NCI-H526 (cell line): Measurements from ENCODE around the gene SOCS3.

Source experiments
- DNase-seq, 2 experiments: peaks; one replicate each; lab custom pipeline; 2025; lab: John Stamatoyannopoulos, UW

Gene SOCS3

GRCh38 chr17:78359997-78360370 is at the start of gene SOCS3:
SOCS3 (minus strand) TSS chr17:78360077; CDS start chr17:78359095, 982 bp downstream.
- peak; percentile 33 to 86 for DNase-seq

GRCh38 chr17:78409191-78409928 is 49.5 kb upstream of the SOCS3 start:
- DNase-seq = peak in 1 of 2 experiments; percentile 41

GRCh38 chr17:78408476-78409050 is 48.7 kb upstream of the SOCS3 start:
- DNase-seq = no peak

GRCh38 chr17:78407387-78408000 is 47.6 kb upstream of the SOCS3 start:
- no peak for DNase-seq

GRCh38 chr17:78406920-78407319 is 47.0 kb upstream of the SOCS3 start:
- DNase-seq = no peak

GRCh38 chr17:78406396-78406795 is 46.5 kb upstream of the SOCS3 start:
- no peak for DNase-seq

GRCh38 chr17:78403822-78404221 is 43.9 kb upstream of the SOCS3 start:
- DNase-seq = no peak

- DNase-seq = no peak
These were observed 42.0 kb upstream of the SOCS3 start for GRCh38 chr17:78401891-78402290.

GRCh38 chr17:78401246-78401645 is 41.4 kb upstream of the SOCS3 start:
- no peak for DNase-seq

- DNase-seq = no peak
These were observed 40.8 kb upstream of the SOCS3 start for GRCh38 chr17:78400581-78401240.

- no peak for DNase-seq
These were observed 39.8 kb upstream of the SOCS3 start for GRCh38 chr17:78399693-78400144.

GRCh38 chr17:78399028-78399692 is 39.3 kb upstream of the SOCS3 start:
- no peak for DNase-seq

- DNase-seq = no peak
These were observed 38.5 kb upstream of the SOCS3 start for GRCh38 chr17:78398390-78398789.

GRCh38 chr17:78397681-78398101 is 37.8 kb upstream of the SOCS3 start:
- no peak for DNase-seq

- no peak for DNase-seq
These were observed 36.8 kb upstream of the SOCS3 start for GRCh38 chr17:78396441-78397337.

GRCh38 chr17:78395155-78395554 is 35.3 kb upstream of the SOCS3 start:
- DNase-seq = no peak

GRCh38 chr17:78394209-78394608 is 34.3 kb upstream of the SOCS3 start:
- DNase-seq = peak; percentile 39 to 75

GRCh38 chr17:78393575-78393974 is 33.7 kb upstream of the SOCS3 start:
- no peak for DNase-seq

- DNase-seq = no peak
These were observed 32.4 kb upstream of the SOCS3 start for GRCh38 chr17:78392295-78392694.

GRCh38 chr17:78391843-78392242 is 32.0 kb upstream of the SOCS3 start:
- DNase-seq = no peak

- DNase-seq = no peak
These were observed 31.2 kb upstream of the SOCS3 start for GRCh38 chr17:78391051-78391431.
